Measurements from ENCODE around the gene PRDM16. TPM values are rescaled to one million over a fixed set of nuclear protein-coding genes. Genes with fewer than 3 reads are reported as not detected.

Gene PRDM16
- total RNA-seq, 1 donor from 2014 or later, result 18.3 TPM

GRCh38 chr1:3026124-3026523, 42.9 kb upstream of the PRDM16 start:
- no peak for DNase-seq (ENCODE audit: low spot score)
- no peaks in the 10 kb centered on the region for H3K36me3 Mint-ChIP-seq (ENCODE audit: low read depth)
- H3K4me3 Mint-ChIP-seq (ENCODE audit: unreplicated experiment), result no peak overlapping the region
- H3K9me3 Mint-ChIP-seq (ENCODE audit: low read depth), result no peaks in the 10 kb centered on the region
- no peaks in the 10 kb centered on the region for H3K4me1 Mint-ChIP-seq (ENCODE audit: low read depth)
- H3K27ac Mint-ChIP-seq (ENCODE audit: unreplicated experiment), result no peak overlapping the region
- H3K27me3 Mint-ChIP-seq (ENCODE audit: low read depth), result peaks cover 3% of the 10 kb centered on the region
- no peak for TF ChIP-seq CTCF (IDR thresholded peaks at IDR 0.05)

- Mint-ChIP-seq H3K4me1 (ENCODE audit: low read depth) (no peaks in the 10 kb centered on the region), H3K27ac (ENCODE audit: unreplicated experiment) (no peak overlapping the region), H3K36me3 (ENCODE audit: low read depth) (no peaks in the 10 kb centered on the region), H3K27me3 (ENCODE audit: low read depth) (peaks cover 3% of the 10 kb centered on the region), H3K9me3 (ENCODE audit: low read depth) (no peaks in the 10 kb centered on the region), H3K4me3 (ENCODE audit: unreplicated experiment) (no peak overlapping the region)
- peak; percentile 40 for DNase-seq (ENCODE audit: low spot score)
- no peak for TF ChIP-seq CTCF (IDR thresholded peaks at IDR 0.05)
These were observed 42.2 kb upstream of the PRDM16 start for GRCh38 chr1:3026581-3027391.

GRCh38 chr1:3027611-3028371, 41.2 kb upstream of the PRDM16 start:
- no peak overlapping the region for H3K27ac Mint-ChIP-seq (ENCODE audit: unreplicated experiment)
- no peaks in the 10 kb centered on the region for H3K9me3 Mint-ChIP-seq (ENCODE audit: low read depth)
- peak; percentile 76 for DNase-seq (ENCODE audit: low spot score)
- H3K4me3 Mint-ChIP-seq (ENCODE audit: unreplicated experiment), result no peak overlapping the region
- H3K36me3 Mint-ChIP-seq (ENCODE audit: low read depth), result no peaks in the 10 kb centered on the region
- no peaks in the 10 kb centered on the region for H3K4me1 Mint-ChIP-seq (ENCODE audit: low read depth)
- peaks cover 5% of the 10 kb centered on the region for H3K27me3 Mint-ChIP-seq (ENCODE audit: low read depth)
- no peak for TF ChIP-seq CTCF (IDR thresholded peaks at IDR 0.05)

- no peak overlapping the region for H3K27ac Mint-ChIP-seq (ENCODE audit: unreplicated experiment)
- H3K36me3 Mint-ChIP-seq (ENCODE audit: low read depth), result no peaks in the 10 kb centered on the region
- H3K27me3 Mint-ChIP-seq (ENCODE audit: low read depth), result peaks cover 9% of the 10 kb centered on the region
- H3K9me3 Mint-ChIP-seq (ENCODE audit: low read depth), result no peaks in the 10 kb centered on the region
- DNase-seq (ENCODE audit: low spot score), result peak; percentile 72
- H3K4me3 Mint-ChIP-seq (ENCODE audit: unreplicated experiment), result no peak overlapping the region
- H3K4me1 Mint-ChIP-seq (ENCODE audit: low read depth), result no peaks in the 10 kb centered on the region
- TF ChIP-seq CTCF (IDR thresholded peaks at IDR 0.05), result no peak
These were observed 40.3 kb upstream of the PRDM16 start for GRCh38 chr1:3028531-3029282.

- TF ChIP-seq CTCF (IDR thresholded peaks at IDR 0.05), result no peak
- DNase-seq (ENCODE audit: low spot score), result peak; percentile 75
- no peaks in the 10 kb centered on the region for H3K36me3 Mint-ChIP-seq (ENCODE audit: low read depth)
These were observed 39.5 kb upstream of the PRDM16 start for GRCh38 chr1:3029481-3029961.

More at GRCh38 chr1:3029481-3029961, 39.5 kb upstream of the PRDM16 start:
- Mint-ChIP-seq H3K27me3 (ENCODE audit: low read depth) (peaks cover 11% of the 10 kb centered on the region), H3K27ac (ENCODE audit: unreplicated experiment) (no peak overlapping the region), H3K4me3 (ENCODE audit: unreplicated experiment) (no peak overlapping the region), H3K4me1 (ENCODE audit: low read depth) (no peaks in the 10 kb centered on the region), H3K9me3 (ENCODE audit: low read depth) (no peaks in the 10 kb centered on the region)
